ENCODE data around the gene MYBPC3.

The MYBPC3 gene

GRCh38 chr11:47302853-47303252 is 49.6 kb downstream of the MYBPC3 start:
- Histone ChIP-seq H3K4me3 (ENCODE audit: low read depth in 1 of 2, low read length in 2 of 2) (no peak overlapping the region), H3K27me3 (ENCODE audit: insufficient read depth, low read length, poor library complexity) (no peaks in the 10 kb centered on the region), H3K4me1 (ENCODE audit: insufficient read depth, low read length) (no peaks in the 10 kb centered on the region), H3K9ac (ENCODE audit: low read depth, low read length) (no peak overlapping the region), H3K9me3 (ENCODE audit: insufficient read depth, low read length, severe bottlenecking) (peaks cover 7% of the 10 kb centered on the region), H3K79me2 (ENCODE audit: insufficient read depth, low read length) (no peaks in the 10 kb centered on the region), H3K4me2 (ENCODE audit: insufficient read depth, low read length) (no peak overlapping the region), H2AFZ (ENCODE audit: low read depth, low read length) (no peak overlapping the region), H4K20me1 (ENCODE audit: insufficient read depth, low read length) (no peaks in the 10 kb centered on the region), H3K36me3 (ENCODE audit: insufficient read depth, low read length) (peaks cover 87% of the 10 kb centered on the region), H3K27ac (ENCODE audit: low read length) (no peak overlapping the region)
- no peak for ATAC-seq (ENCODE audit: insufficient read depth, low read depth)
- no peak for DNase-seq
- TF ChIP-seq EZH2 (IDR thresholded peaks at IDR 0.05; ENCODE audit: borderline replicate concordance, low read depth, low read length, severe bottlenecking), result no peak
- TF ChIP-seq, protein P1, sequence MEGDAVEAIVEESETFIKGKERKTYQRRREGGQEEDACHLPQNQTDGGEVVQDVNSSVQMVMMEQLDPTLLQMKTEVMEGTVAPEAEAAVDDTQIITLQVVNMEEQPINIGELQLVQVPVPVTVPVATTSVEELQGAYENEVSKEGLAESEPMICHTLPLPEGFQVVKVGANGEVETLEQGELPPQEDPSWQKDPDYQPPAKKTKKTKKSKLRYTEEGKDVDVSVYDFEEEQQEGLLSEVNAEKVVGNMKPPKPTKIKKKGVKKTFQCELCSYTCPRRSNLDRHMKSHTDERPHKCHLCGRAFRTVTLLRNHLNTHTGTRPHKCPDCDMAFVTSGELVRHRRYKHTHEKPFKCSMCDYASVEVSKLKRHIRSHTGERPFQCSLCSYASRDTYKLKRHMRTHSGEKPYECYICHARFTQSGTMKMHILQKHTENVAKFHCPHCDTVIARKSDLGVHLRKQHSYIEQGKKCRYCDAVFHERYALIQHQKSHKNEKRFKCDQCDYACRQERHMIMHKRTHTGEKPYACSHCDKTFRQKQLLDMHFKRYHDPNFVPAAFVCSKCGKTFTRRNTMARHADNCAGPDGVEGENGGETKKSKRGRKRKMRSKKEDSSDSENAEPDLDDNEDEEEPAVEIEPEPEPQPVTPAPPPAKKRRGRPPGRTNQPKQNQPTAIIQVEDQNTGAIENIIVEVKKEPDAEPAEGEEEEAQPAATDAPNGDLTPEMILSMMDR (IDR thresholded peaks at IDR 0.05; ENCODE audit: borderline replicate concordance, extremely low read depth, low read length, poor library complexity, severe bottlenecking), result no peak

- Histone ChIP-seq H3K9ac (ENCODE audit: low read depth, low read length) (no peak overlapping the region), H4K20me1 (ENCODE audit: insufficient read depth, low read length) (no peaks in the 10 kb centered on the region), H3K4me2 (ENCODE audit: insufficient read depth, low read length) (no peak overlapping the region), H2AFZ (ENCODE audit: low read depth, low read length) (no peak overlapping the region), H3K27ac (ENCODE audit: low read length) (no peak overlapping the region), H3K4me3 (ENCODE audit: low read depth in 1 of 2, low read length in 2 of 2) (no peak overlapping the region), H3K9me3 (ENCODE audit: insufficient read depth, low read length, severe bottlenecking) (peaks cover 7% of the 10 kb centered on the region), H3K36me3 (ENCODE audit: insufficient read depth, low read length) (peaks cover 87% of the 10 kb centered on the region), H3K4me1 (ENCODE audit: insufficient read depth, low read length) (no peaks in the 10 kb centered on the region), H3K79me2 (ENCODE audit: insufficient read depth, low read length) (no peaks in the 10 kb centered on the region), H3K27me3 (ENCODE audit: insufficient read depth, low read length, poor library complexity) (no peaks in the 10 kb centered on the region)
- DNase-seq (no peak), ATAC-seq (ENCODE audit: insufficient read depth, low read depth) (no peak)
- TF ChIP-seq, protein P1 (IDR thresholded peaks at IDR 0.05; ENCODE audit: borderline replicate concordance, extremely low read depth, low read length, poor library complexity, severe bottlenecking), result no peak
- TF ChIP-seq EZH2 (IDR thresholded peaks at IDR 0.05; ENCODE audit: borderline replicate concordance, low read depth, low read length, severe bottlenecking), result no peak
Observed at GRCh38 chr11:47299078-47299477, 53.4 kb downstream of the MYBPC3 start.

GRCh38 chr11:47296045-47296444 is 56.5 kb downstream of the MYBPC3 start:
- peaks cover 3% of the 10 kb centered on the region for H3K9me3 ChIP-seq (ENCODE audit: insufficient read depth, low read length, severe bottlenecking)
- no peaks in the 10 kb centered on the region for H4K20me1 ChIP-seq (ENCODE audit: insufficient read depth, low read length)
- no peaks in the 10 kb centered on the region for H3K79me2 ChIP-seq (ENCODE audit: insufficient read depth, low read length)
- no peak overlapping the region for H3K9ac ChIP-seq (ENCODE audit: low read depth, low read length)
- DNase-seq, result no peak
- no peak overlapping the region for H3K4me2 ChIP-seq (ENCODE audit: insufficient read depth, low read length)
- ATAC-seq (ENCODE audit: insufficient read depth, low read depth), result no peak
- H3K4me3 ChIP-seq (ENCODE audit: low read depth in 1 of 2, low read length in 2 of 2), result no peak overlapping the region
- H3K4me1 ChIP-seq (ENCODE audit: insufficient read depth, low read length), result no peaks in the 10 kb centered on the region
- TF ChIP-seq, protein P1 (IDR thresholded peaks at IDR 0.05; ENCODE audit: borderline replicate concordance, extremely low read depth, low read length, poor library complexity, severe bottlenecking), result no peak
- no peak for TF ChIP-seq EZH2 (IDR thresholded peaks at IDR 0.05; ENCODE audit: borderline replicate concordance, low read depth, low read length, severe bottlenecking)
- H2AFZ ChIP-seq (ENCODE audit: low read depth, low read length), result no peak overlapping the region
- H3K27me3 ChIP-seq (ENCODE audit: insufficient read depth, low read length, poor library complexity), result no peaks in the 10 kb centered on the region
- no peak overlapping the region for H3K27ac ChIP-seq (ENCODE audit: low read length)
- peaks cover 88% of the 10 kb centered on the region for H3K36me3 ChIP-seq (ENCODE audit: insufficient read depth, low read length)

GRCh38 chr11:47295385-47295784 is 57.1 kb downstream of the MYBPC3 start:
- ATAC-seq (ENCODE audit: insufficient read depth, low read depth) (no peak), DNase-seq (no peak)
- Histone ChIP-seq H3K9ac (ENCODE audit: low read depth, low read length) (no peak overlapping the region), H3K79me2 (ENCODE audit: insufficient read depth, low read length) (no peaks in the 10 kb centered on the region), H3K4me1 (ENCODE audit: insufficient read depth, low read length) (no peaks in the 10 kb centered on the region), H3K36me3 (ENCODE audit: insufficient read depth, low read length) (peaks cover 89% of the 10 kb centered on the region), H2AFZ (ENCODE audit: low read depth, low read length) (no peak overlapping the region), H3K4me2 (ENCODE audit: insufficient read depth, low read length) (no peak overlapping the region), H3K27ac (ENCODE audit: low read length) (no peak overlapping the region), H3K4me3 (ENCODE audit: low read depth in 1 of 2, low read length in 2 of 2) (no peak overlapping the region), H3K27me3 (ENCODE audit: insufficient read depth, low read length, poor library complexity) (no peaks in the 10 kb centered on the region), H3K9me3 (ENCODE audit: insufficient read depth, low read length, severe bottlenecking) (peaks cover 3% of the 10 kb centered on the region), H4K20me1 (ENCODE audit: insufficient read depth, low read length) (no peaks in the 10 kb centered on the region)
- TF ChIP-seq EZH2 (IDR thresholded peaks at IDR 0.05; ENCODE audit: borderline replicate concordance, low read depth, low read length, severe bottlenecking), result no peak
- TF ChIP-seq, protein P1 (IDR thresholded peaks at IDR 0.05; ENCODE audit: borderline replicate concordance, extremely low read depth, low read length, poor library complexity, severe bottlenecking), result no peak

Measured in DND-41 (cell line).